Parathyroid adenoma (tissue), 2 donors: ENCODE data around the gene LRP8.
A peak's percentile ranks its signal among the peaks of the same experiment; 100 is the strongest.

Source experiments
- H2AFZ ChIP-seq: fragments of 300-600 bp; sonication (generic); one replicate; pipeline ENCODE4 v1.7.0; 2017; ENCODE audit warnings: antibody characterized with exemption, mild to moderate bottlenecking
- H3K27ac ChIP-seq: fragments of 300-600 bp; sonication (generic); one replicate; pipeline ENCODE4 v1.7.0; 2017
- H3K27me3 ChIP-seq: fragments of 300-600 bp; sonication (generic); one replicate; pipeline ENCODE4 v1.7.0; 2017; ENCODE audit warnings: low read length; ENCODE audit not compliant: control insufficient read depth, insufficient read depth
- H3K36me3 ChIP-seq: fragments of 300-600 bp; sonication (generic); one replicate; pipeline ENCODE4 v1.7.0; 2017; ENCODE audit warnings: low read length; ENCODE audit not compliant: control insufficient read depth, insufficient read depth
- H3K4me1 ChIP-seq: fragments of 300-600 bp; sonication (generic); one replicate; pipeline ENCODE4 v1.7.0; 2017; ENCODE audit warnings: control low read depth
- H3K4me2 ChIP-seq: fragments of 300-600 bp; sonication (generic); one replicate; pipeline ENCODE4 v1.7.0; 2017; ENCODE audit warnings: low read length
- H3K4me3 ChIP-seq: fragments of 300-600 bp; sonication (generic); one replicate; pipeline ENCODE4 v1.7.0; 2017; ENCODE audit warnings: low read depth, low read length
- H3K79me2 ChIP-seq: fragments of 300-600 bp; sonication (generic); one replicate; pipeline ENCODE4 v1.7.0; 2017; ENCODE audit warnings: control low read depth
- H3K9ac ChIP-seq: fragments of 300-600 bp; sonication (generic); one replicate; pipeline ENCODE4 v1.7.0; 2017; ENCODE audit warnings: mild to moderate bottlenecking
- H3K9me3 ChIP-seq: fragments of 300-600 bp; sonication (generic); one replicate; pipeline ENCODE4 v1.7.0; 2017; ENCODE audit warnings: low read length; ENCODE audit not compliant: control insufficient read depth
- CTCF ChIP-seq: fragments of 300-600 bp; sonication (generic); IDR thresholded peaks from one replicate; pipeline ENCODE4 v1.7.0; 2017; ENCODE audit warnings: antibody characterized with exemption, mild to moderate bottlenecking
- donor health status: primary hyperparathyroidism.

LRP8 gene

GRCh38 chr1:53328009-53328461 lies at the start of gene LRP8:
Gene LRP8 (minus strand): TSS chr1:53328070. CDS start chr1:53327912, 158 bp downstream.
- no peaks in the 10 kb centered on the region for H3K79me2 ChIP-seq
- H3K36me3 ChIP-seq = no peaks in the 10 kb centered on the region
- no peak within 1 kb of the TSS for H3K27ac ChIP-seq
- no peaks in the 10 kb centered on the region for H3K27me3 ChIP-seq
- no peaks in the 10 kb centered on the region for H3K4me1 ChIP-seq
- no peak within 1 kb of the TSS for H3K9ac ChIP-seq
- TF ChIP-seq CTCF = no peak
- peak within 1 kb of the TSS; percentile 81 for H3K4me2 ChIP-seq
- H2AFZ ChIP-seq = peak within 1 kb of the TSS; percentile 78
- H3K9me3 ChIP-seq = no peaks in the 10 kb centered on the region
- peak within 1 kb of the TSS; percentile 54 for H3K4me3 ChIP-seq

- Histone ChIP-seq H3K9ac (no peak overlapping the region), H3K27me3 (no peaks in the 10 kb centered on the region), H3K27ac (no peak overlapping the region), H3K4me2 (no peak overlapping the region), H3K9me3 (no peaks in the 10 kb centered on the region), H2AFZ (no peak overlapping the region), H3K36me3 (no peaks in the 10 kb centered on the region), H3K4me1 (no peaks in the 10 kb centered on the region), H3K79me2 (no peaks in the 10 kb centered on the region), H3K4me3 (no peak overlapping the region)
- TF ChIP-seq CTCF = no peak
Observed at GRCh38 chr1:53377438-53377841, 49.6 kb upstream of the LRP8 start.

GRCh38 chr1:53376742-53377437 lies 49.0 kb upstream of the LRP8 start:
- no peak overlapping the region for H3K9ac ChIP-seq
- no peaks in the 10 kb centered on the region for H3K27me3 ChIP-seq
- TF ChIP-seq CTCF = no peak
- H3K4me1 ChIP-seq = no peaks in the 10 kb centered on the region
- no peaks in the 10 kb centered on the region for H3K9me3 ChIP-seq
- no peak overlapping the region for H2AFZ ChIP-seq
- H3K36me3 ChIP-seq = no peaks in the 10 kb centered on the region
- no peak overlapping the region for H3K4me2 ChIP-seq
- H3K27ac ChIP-seq = no peak overlapping the region
- no peak overlapping the region for H3K4me3 ChIP-seq
- no peaks in the 10 kb centered on the region for H3K79me2 ChIP-seq

GRCh38 chr1:53376041-53376461 lies 48.2 kb upstream of the LRP8 start:
- H3K27ac ChIP-seq = no peak overlapping the region
- no peaks in the 10 kb centered on the region for H3K9me3 ChIP-seq
- no peak for TF ChIP-seq CTCF
- H3K36me3 ChIP-seq = no peaks in the 10 kb centered on the region
- no peak overlapping the region for H3K4me2 ChIP-seq
- no peaks in the 10 kb centered on the region for H3K4me1 ChIP-seq
- H2AFZ ChIP-seq = no peak overlapping the region
- no peak overlapping the region for H3K9ac ChIP-seq
- H3K4me3 ChIP-seq = no peak overlapping the region
- H3K79me2 ChIP-seq = no peaks in the 10 kb centered on the region
- H3K27me3 ChIP-seq = no peaks in the 10 kb centered on the region

GRCh38 chr1:53375440-53375839 lies 47.6 kb upstream of the LRP8 start:
- H3K27ac ChIP-seq = no peak overlapping the region
- H3K79me2 ChIP-seq = no peaks in the 10 kb centered on the region
- H3K4me1 ChIP-seq = no peaks in the 10 kb centered on the region
- no peak overlapping the region for H3K9ac ChIP-seq
- H3K27me3 ChIP-seq = no peaks in the 10 kb centered on the region
- H2AFZ ChIP-seq = no peak overlapping the region
- no peak overlapping the region for H3K4me3 ChIP-seq
- no peaks in the 10 kb centered on the region for H3K9me3 ChIP-seq
- H3K4me2 ChIP-seq = no peak overlapping the region
- H3K36me3 ChIP-seq = no peaks in the 10 kb centered on the region
- no peak for TF ChIP-seq CTCF
